ENCODE results near the gene ALMS1.
"Not testable (repeated sequence)": the region's sequence is repeated elsewhere in the genome, so short reads cannot be mapped to it uniquely, and the experiment has no call there.

The ALMS1 gene

DNA sequence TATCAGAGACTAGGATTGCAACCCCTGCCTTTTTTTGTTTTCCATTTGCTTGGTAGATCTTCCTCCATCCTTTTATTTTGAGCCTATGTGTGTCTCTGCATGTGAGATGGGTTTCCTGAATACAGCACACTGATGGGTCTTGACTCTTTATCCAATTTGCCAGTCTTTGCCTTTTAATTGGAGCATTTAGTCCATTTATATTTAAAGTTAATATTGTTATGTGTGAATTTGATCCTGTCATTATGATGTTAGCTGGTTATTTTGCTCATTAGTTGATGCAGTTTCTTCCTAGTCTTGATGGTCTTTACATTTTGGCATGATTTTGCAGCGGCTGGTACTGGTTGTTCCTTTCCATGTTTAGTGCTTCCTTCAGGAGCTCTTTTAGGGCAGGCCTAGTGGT is 98.2 kb downstream of the ALMS1 start:
- DNase-seq; in situ Hi-C loops (cut with MboI; ENCODE audit: low pct_unique_long_range_greater_than_20kb, low sequenced_read_pairs): not testable (repeated sequence)

DNA sequence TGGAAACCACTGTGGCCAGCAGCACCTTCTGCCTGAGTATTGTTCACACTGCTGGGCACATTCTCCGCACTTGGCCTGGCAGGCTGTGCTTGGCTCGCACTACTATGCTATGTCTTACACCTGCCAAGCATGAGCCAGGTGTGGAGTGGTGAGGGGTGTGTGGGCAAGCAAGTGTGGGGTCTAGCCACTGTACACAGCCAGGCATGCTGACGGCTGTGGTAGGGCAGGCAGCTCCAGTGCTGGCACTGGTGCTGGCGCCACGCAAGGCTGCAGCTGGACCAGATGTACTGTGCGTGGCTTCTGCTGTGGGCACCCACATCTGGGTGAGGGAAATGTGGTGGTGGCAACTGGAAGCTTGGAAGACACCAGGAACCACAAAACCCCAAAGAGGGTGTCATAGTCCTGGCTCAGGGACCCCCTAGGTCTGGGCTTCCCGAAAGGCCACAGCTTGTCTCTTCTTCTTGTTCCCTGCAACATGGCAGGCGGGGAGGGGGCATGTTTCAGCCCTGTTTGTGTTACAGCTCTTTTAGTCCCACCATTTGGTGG is 101.5 kb downstream of the ALMS1 start:
- in situ Hi-C loops (cut with MboI; ENCODE audit: low pct_unique_long_range_greater_than_20kb, low sequenced_read_pairs): no loop called here
- no peak for DNase-seq

DNA sequence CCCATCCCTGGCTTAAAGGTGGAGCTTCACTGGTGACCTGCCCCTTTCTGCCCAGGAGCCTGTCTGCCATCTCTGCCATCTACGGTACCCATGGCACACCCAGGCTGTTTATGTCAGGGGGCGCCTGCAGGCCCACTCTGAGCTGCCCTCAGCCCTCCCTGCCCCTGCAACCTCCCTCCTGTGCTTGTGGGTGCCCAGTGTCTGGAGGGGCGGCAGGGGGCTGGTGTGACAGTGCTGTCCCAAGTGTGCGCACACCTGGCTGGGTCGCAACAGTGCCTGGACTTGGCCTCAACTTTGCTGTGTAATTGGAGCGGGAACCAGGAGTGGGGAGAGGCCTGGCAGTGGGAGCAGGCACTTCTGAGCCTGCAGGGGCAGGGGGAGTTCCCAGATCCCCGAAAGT is 102.4 kb downstream of the ALMS1 start:
- no peak for DNase-seq
- in situ Hi-C loops (cut with MboI; ENCODE audit: low pct_unique_long_range_greater_than_20kb, low sequenced_read_pairs): no loop called here

DNA sequence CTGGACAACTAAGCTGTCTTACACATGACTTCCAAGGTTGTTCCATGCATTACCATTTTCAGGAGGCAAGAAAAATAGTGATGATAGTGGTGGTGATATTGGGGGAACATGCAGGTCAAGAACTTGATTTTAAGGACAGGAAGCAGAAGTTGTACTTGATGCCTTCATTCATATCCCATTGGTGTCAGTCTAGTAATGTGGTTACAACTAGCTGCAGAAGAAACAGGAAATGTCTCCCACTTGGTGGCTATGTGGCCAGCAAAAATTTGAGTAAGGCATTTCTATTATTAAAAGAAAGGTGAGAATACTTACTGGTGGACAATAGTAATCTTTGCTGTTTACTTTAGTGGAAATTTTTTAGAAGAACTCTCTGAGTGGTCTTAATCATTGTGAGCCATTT is 103.4 kb downstream of the ALMS1 start:
- peak; percentile 51 for DNase-seq
- in situ Hi-C loops (cut with MboI; ENCODE audit: low pct_unique_long_range_greater_than_20kb, low sequenced_read_pairs): no loop called here

DNA sequence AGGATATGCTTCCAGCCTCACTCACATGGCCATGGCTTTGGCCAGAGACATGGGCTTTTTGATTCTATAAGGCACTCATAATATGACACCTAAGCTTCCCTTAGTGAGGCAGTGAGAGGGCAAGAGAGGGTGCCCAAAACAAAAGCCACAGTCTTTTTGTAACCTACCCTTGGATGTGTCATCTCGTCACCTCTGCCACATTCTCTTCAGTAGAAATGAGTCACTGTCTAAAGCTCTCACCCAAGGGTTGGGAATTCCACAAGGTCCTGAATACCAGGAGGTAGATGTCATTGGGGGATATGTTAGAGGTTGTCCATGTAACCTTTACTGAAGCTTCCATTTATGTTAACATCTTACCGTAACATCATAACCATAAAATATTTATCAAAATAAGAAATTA is 108.4 kb downstream of the ALMS1 start:
- DNase-seq: no peak
- in situ Hi-C loops (cut with MboI; ENCODE audit: low pct_unique_long_range_greater_than_20kb, low sequenced_read_pairs): no loop called here

DNA sequence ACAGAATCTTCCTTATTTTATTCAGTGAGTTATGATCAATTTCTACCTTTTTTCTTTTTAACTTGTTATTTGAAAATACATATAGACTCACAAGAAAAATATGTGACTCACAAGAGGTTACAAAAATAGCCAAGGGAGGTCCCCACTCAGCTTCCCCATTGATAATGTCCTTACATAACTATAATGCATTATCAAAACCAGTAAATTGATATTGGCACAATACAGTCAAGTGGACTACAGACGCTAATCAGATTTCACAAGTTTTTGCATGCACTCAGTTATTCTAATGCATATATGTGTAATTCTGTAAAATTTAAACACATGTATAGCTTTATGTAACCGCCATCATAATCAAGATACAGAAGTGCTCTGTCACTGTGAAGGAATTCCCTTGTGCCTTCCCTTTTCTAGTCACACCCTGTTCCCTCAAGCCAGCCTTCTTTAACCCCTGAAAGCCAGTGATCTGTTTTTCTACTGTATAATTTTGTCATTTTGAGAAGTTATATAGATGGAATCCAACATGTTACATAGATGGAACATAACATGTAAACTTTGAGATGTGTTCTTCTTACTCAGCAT is 118.4 kb downstream of the ALMS1 start:
- no peak for DNase-seq
- in situ Hi-C loops (cut with MboI; ENCODE audit: low pct_unique_long_range_greater_than_20kb, low sequenced_read_pairs): no loop called here

DNA sequence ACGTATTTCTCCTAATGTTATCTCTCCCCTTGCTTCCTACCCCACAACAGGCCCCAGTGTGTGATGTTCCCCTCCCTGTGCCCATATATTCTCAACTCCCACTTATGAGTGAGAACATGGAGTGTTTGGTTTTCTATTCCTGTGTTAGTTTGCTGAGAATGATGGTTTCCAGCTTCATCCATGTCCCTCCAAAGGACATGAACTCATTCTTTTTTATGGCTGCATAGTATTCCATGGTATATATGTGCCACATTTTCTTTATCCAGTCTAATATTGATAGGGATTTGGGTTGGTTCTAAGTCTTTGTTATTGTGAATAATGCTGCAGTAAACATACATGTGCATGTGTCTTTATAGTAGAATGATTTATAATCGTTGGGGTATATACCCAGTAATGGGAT is 119.2 kb downstream of the ALMS1 start:
- in situ Hi-C loops (cut with MboI; ENCODE audit: low pct_unique_long_range_greater_than_20kb, low sequenced_read_pairs); DNase-seq: not testable (repeated sequence)

DNA sequence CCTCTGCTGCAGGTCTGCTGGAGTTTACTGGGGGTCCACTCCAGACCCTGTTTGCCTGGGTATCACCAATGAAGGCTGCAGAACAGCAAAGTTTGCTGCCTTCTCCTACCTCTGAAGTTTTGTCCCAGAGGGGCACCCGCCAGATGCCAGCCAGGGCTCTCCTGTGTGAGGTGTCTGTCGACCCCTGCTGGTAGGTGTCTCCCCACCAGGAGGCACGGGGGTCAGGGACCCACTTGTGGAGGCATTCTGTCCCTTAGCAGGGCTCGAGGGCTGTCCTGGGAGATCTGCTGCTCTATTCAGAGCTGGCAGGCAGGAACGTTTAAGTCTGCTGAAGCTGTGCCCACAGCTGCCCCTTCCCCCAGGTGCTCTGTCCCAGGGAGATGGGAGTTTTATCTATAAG is 124.8 kb downstream of the ALMS1 start:
- in situ Hi-C loops (cut with MboI; ENCODE audit: low pct_unique_long_range_greater_than_20kb, low sequenced_read_pairs); DNase-seq: not testable (repeated sequence)

DNA sequence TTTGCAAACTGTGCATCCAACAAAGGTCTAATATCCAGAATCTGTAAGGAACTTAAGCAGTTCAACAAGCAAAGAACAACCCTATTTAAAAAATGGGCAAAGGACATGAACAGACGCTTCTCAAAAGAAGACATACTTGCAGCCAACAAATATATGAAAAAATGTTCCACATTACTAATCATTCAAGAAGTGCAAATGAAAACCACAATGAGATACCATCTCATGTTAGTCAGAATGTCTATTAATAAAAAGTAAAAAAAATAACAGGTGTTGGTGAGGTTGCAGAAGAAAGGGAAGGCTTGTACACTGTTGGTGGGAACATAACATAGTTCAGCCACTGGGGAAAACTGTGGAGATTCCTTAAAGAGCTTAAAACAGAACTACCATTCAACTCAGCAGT is 130.4 kb downstream of the ALMS1 start:
- in situ Hi-C loops (cut with MboI; ENCODE audit: low pct_unique_long_range_greater_than_20kb, low sequenced_read_pairs): no loop called here
- no peak for DNase-seq

DNA sequence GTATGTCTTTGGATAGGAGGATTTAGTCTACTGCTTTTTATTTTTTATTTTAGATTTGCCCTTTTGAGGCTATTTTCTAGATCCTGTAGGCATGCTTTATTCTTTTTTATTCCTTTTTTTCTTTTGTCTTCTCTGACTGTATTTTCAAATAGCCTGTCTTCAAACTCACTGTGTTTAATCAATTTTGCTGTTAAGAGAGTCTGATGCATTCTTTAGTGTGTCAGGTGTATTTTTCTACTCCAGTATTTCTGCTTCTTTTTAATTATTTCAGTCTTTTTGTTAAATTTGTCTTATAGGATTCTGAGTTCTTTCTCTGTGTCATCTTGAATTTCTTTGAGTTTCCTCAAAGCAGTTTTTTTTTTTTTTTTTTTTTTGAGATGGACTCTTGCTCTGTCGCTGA is 143.1 kb downstream of the ALMS1 start:
- in situ Hi-C loops (cut with MboI; ENCODE audit: low pct_unique_long_range_greater_than_20kb, low sequenced_read_pairs): no loop called here
- DNase-seq: no peak

DNA sequence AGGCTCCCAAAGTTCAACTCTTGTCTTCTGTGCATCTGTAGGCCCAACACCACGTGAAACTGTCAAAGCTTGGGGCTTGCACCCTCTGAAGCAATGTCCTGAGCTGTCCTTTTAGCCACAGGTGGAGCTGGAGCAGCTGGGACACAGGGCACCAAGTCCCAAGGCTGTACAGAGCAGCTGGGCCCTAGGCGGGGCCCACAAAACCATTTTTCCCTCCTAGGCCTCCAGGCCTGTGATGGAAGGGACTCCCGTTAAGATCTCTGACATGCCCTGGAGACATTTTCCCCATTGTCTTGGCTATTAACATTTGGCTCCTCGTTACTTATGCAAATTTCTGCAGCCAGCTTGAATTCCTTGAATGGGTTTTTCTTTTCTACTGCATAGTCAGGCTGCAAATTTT is 145.1 kb downstream of the ALMS1 start:
- DNase-seq; in situ Hi-C loops (cut with MboI; ENCODE audit: low pct_unique_long_range_greater_than_20kb, low sequenced_read_pairs): not testable (repeated sequence)

DNA sequence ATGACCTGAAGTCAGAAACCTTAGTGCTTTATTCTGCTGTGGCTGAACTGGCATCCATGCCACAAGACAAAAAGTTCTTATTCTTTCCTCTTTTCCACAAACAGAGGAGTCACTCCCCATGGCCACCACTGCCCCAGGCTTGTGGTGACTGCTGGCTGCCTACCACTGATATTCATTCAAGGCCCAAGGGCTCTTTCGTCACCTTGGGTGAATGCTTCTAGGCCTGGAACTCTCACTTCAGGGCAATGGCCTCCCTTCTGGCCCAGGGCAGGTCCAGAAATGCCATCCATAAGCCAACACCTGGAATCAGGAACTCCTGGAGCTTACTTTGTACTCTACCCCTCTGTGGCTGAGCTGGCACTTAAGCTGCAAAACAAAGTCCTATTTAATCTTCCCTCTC is 146.7 kb downstream of the ALMS1 start:
- in situ Hi-C loops (cut with MboI; ENCODE audit: low pct_unique_long_range_greater_than_20kb, low sequenced_read_pairs): no loop called here
- DNase-seq: no peak

DNA sequence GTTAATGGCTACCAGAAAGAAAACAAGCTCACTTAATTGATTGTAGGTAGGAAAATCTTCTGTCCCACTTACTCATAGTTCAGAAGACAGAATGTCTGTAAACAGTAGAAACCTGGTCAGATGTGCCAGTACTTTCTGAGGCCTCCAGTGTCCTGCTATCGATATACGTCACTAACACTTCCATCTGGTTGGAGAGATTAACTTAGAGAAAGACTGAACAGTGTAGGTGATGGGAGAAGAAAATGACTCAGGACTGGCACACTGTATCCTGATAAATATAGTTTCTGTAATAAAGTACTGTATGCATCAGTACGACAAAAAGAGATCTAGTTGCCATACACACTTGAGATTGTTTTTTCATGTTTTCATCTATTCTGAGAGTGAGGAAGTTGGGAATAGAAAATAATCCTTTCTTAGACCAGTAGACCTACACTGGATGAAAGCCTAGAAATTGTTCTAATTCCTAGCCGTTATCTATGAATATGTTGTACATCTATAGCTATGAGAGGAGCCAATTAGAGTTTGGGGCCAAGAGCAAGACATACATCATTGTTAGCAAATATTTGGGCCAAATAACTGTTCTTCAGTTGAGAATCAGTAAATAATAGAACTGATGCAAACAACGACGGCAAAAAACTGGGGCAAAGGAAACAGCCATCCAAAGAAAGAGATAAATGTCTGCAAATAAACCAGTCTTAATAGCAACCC is 150.7 kb downstream of the ALMS1 start:
- DNase-seq: no peak
- in situ Hi-C loops (cut with MboI; ENCODE audit: low pct_unique_long_range_greater_than_20kb, low sequenced_read_pairs): no loop called here

DNA sequence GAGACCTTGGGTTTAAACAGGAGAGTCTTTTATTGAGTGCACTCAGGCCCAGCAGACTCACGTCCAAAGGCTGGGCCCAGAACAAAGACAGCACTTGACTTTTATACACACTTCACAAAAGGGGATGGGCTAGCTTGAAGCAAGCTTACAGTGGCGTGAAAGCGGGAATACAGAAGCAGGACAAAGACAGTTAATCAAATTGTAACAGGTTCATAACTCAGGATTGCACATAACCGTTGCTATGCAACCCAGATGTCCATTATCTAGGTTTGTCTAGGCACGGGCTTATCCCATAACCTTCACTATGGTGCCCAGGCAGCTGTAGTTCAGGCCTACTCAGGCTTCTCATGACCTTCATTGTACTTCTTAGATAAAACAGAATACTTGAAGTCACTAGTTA is 175.2 kb downstream of the ALMS1 start:
- in situ Hi-C loops (cut with MboI; ENCODE audit: low pct_unique_long_range_greater_than_20kb, low sequenced_read_pairs); DNase-seq: not testable (repeated sequence)

DNA sequence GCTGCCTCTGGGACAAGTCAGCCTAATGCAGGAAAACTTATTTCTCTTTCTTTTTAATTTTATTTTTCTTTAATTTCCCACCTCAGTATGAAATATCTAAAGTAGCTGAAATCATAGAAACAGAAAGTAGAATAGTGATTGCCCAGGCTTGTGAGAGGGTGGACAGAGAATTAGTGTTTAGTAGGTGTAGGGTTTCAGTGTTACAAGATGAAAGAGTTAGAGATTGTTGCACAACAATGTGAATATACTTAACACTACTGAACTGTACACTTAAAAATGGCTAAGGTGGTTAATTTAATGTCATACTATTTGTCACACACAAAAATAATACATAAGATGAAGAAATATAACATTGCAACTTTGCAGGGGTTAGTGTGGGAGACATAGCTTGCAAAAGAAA is 175.8 kb downstream of the ALMS1 start:
- in situ Hi-C loops (cut with MboI; ENCODE audit: low pct_unique_long_range_greater_than_20kb, low sequenced_read_pairs): no loop called here
- DNase-seq: no peak

DNA sequence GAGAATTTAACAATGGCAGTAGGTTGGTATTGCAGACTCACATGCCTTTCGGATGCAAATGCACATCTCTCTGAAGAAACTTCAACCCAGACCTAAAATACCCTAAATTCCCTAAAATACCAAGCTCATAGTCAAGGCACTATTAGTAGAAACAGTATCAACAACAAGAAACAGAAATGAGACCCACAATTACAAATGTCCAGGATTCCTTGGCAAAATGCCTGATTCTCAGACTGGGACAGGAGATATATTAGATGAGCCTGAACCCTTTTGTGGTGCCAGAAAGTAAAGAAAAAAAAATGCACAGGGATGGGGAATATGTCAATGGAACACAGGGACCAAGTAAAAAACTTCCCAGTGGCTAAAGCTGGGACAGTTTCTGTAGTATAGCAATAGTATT is 179.3 kb downstream of the ALMS1 start:
- in situ Hi-C loops (cut with MboI; ENCODE audit: low pct_unique_long_range_greater_than_20kb, low sequenced_read_pairs): no loop called here
- DNase-seq: no peak

DNA sequence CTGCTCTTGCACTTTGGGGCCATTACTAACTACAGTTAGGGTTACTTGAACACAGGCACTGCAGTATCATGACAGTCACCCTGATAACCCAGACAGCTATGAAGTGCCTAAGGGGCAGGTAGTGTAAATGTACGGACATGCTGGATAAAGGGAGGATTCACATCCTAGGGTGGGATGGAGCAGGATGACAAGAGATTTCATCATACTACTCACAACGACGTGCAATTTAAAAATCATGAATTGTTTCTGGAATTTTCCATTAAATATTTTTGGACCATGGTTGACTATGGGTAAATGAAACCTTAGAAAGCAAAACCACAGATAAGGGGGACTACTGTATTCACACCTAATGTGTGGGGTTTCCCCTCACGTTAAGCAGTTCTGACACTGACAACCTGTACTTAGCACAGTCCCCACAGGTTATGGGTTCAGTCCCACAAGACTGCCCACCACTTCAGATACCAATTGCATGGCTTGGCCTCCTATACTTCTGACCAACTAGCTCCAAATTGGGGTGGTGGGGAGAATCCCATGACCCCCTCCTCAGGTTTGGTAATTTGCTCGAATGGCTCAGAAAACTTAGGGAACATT is 180.7 kb downstream of the ALMS1 start:
- in situ Hi-C loops (cut with MboI; ENCODE audit: low pct_unique_long_range_greater_than_20kb, low sequenced_read_pairs): no loop called here
- DNase-seq: no peak

DNA sequence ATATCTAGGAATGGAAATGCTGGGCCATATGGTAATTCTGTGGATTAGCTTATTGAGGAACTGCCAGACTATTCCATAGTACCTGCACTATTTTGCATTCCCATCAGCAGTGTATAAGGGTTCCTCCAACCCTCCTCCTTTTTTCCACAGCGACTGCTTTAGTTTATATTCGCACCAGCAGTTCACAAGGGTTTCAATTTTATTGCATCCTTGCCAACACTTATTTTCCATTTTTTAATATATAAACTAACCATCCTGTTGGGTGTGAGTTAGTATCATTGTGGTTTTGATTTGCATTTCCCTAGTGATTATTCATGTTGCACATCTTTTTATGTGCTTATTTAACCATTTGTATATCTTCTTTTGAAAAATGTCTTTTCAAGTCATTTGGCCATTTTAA is 189.6 kb downstream of the ALMS1 start:
- DNase-seq: no peak
- in situ Hi-C loops (cut with MboI; ENCODE audit: low pct_unique_long_range_greater_than_20kb, low sequenced_read_pairs): no loop called here

DNA sequence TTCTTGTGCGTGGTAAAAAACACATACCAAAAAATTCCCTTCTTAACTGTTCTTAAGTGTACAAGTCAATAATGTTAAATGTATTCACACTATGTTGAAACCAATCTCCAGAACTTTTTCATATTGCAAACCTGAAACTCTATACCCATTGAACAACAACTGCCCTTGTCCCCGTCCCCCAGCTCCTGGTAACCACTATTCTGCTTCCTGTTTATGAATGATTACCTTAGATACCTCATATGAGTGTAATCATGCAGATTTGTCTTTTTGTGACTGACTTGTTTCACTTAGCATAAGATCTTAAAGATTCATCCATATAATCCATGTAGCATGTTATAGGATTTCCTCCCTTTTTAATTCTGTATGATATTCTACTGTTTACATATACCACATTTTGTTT is 196.7 kb downstream of the ALMS1 start:
- no peak for DNase-seq
- in situ Hi-C loops (cut with MboI; ENCODE audit: low pct_unique_long_range_greater_than_20kb, low sequenced_read_pairs): no loop called here

DNA sequence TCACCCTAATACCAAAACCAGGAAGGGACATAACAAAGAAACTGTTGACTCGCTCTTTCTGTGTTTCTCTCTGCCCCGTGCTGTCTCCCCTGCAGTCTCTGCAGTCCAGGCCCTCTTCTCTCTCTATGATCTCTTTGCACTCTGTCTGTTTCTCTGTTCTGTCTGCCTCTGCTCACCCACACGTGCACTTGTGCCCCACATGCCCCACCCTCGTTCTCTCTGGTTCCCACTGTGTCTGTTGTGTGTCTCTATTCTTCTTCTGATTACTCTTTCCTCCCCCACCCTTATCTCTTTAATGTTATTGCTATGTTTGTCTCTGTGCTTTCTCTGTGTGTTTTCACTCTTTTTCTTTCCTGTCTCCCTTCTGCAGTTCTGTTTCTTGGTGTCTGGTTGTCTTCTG is 202.5 kb downstream of the ALMS1 start:
- in situ Hi-C loops (cut with MboI; ENCODE audit: low pct_unique_long_range_greater_than_20kb, low sequenced_read_pairs): no loop called here
- no peak for DNase-seq

DNA sequence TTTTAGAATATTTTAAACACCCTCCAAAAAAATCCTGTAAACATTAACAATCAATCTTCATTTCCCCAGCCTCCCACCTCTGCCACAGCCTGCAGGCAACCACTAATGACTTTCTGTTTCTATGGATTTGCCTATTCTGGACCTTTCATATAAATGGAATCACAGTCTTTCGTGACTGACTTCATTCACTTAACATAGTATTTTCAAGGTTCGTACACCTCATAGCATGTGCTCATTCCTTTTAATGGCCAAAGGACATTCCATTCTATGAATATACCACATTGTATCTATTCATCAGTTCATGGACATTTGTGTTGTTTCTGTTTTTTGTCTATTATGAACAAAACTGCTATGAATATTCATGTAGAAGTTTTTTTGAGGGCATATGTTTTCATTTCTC is 208.0 kb downstream of the ALMS1 start:
- no peak for DNase-seq
- in situ Hi-C loops (cut with MboI; ENCODE audit: low pct_unique_long_range_greater_than_20kb, low sequenced_read_pairs): no loop called here

Data from KBM-7 (cell line).